Epithelial cell of proximal tubule (primary cell): ENCODE results near the gene PGBD2. TPM values are rescaled to one million over a fixed set of nuclear protein-coding genes. Genes with fewer than 3 reads are reported as not detected.

Source experiments
- DNase-seq: peaks from one replicate; pipeline ENCODE4 v3.0.0-alpha.2; 2011; ENCODE audit warnings: low read depth
- H3K4me3 ChIP-seq: 2 replicates; pipeline ENCODE4 v1.5.1; 2011; ENCODE audit warnings: low read depth, mild to moderate bottlenecking, low read length
- CTCF ChIP-seq: conservative IDR thresholded peaks from 2 replicates; pipeline ENCODE4 v1.5.1; 2012; ENCODE audit warnings: low read depth, mild to moderate bottlenecking, low read length
- total RNA-seq: library from RNA; depleted of rRNA; stranded (reverse); fragments of >200 nt; gene quantifications from 2 replicates; pipeline ENCODE4 v1.2.3, GENCODE V29; 2015

Gene PGBD2
- total RNA-seq, 1 donor from 2014 or later = 2.7 TPM

- no peak for DNase-seq
- H3K4me3 ChIP-seq = no peak overlapping the region
- no peak for TF ChIP-seq CTCF
Measured at GRCh38 chr1:248901578-248901977, 4.5 kb upstream of the PGBD2 start.

- no peak for DNase-seq
- no peak for TF ChIP-seq CTCF
Measured at GRCh38 chr1:248904437-248905216, 1.4 kb upstream of the PGBD2 start.

GRCh38 chr1:248905662-248906008 lies 400 bp upstream of the PGBD2 start:
- peak overlapping the region; percentile 73 for H3K4me3 ChIP-seq
- TF ChIP-seq CTCF = no peak
- no peak for DNase-seq

More at GRCh38 chr1:248904437-248905216, 1.4 kb upstream of the PGBD2 start:
- no peak overlapping the region for H3K4me3 ChIP-seq

- peak overlapping the region; percentile 73 for H3K4me3 ChIP-seq
- TF ChIP-seq CTCF = no peak
- DNase-seq = no peak
Measured at GRCh38 chr1:248906753-248907661, 972 bp downstream of the PGBD2 start.

- no peak for TF ChIP-seq CTCF
Measured at GRCh38 chr1:248910761-248911160, 4.7 kb downstream of the PGBD2 start.

GRCh38 chr1:248913933-248914332 lies 7.9 kb downstream of the PGBD2 start:
- TF ChIP-seq CTCF = no peak
- no peak overlapping the region for H3K4me3 ChIP-seq

More at GRCh38 chr1:248910761-248911160, 4.7 kb downstream of the PGBD2 start:
- H3K4me3 ChIP-seq = no peak overlapping the region
- DNase-seq = no peak

More at GRCh38 chr1:248913933-248914332, 7.9 kb downstream of the PGBD2 start:
- DNase-seq = no peak
